Erythroblast (primary cell): ENCODE measurements around the gene UCKL1.

ENCODE experiments used
- GATA1 ChIP-seq: IDR thresholded peaks from 2 replicates; pipeline ENCODE4 v1.6.1; 2011; ENCODE audit warnings: low read depth, mild to moderate bottlenecking, control low read depth, low read length, moderate library complexity
- POLR2A ChIP-seq: IDR thresholded peaks from 2 replicates; pipeline ENCODE4 v1.6.1; 2011; ENCODE audit warnings: mild to moderate bottlenecking, low read length

- TF ChIP-seq POLR2A (no peak), GATA1 (no peak)
These were observed 24.5 kb downstream of the UCKL1 start for GRCh38 chr20:63931735-63932134.
